Stimulated activated CD4-positive, alpha-beta T cell treated with anti-CD3 and anti-CD28 coated beads, Interleukin-12 subunit alpha, Interleukin-12 subunit beta, amount 100 ng/mL, for 4 hours (primary cell): ENCODE measurements around the gene SUMF2.
"Not testable (repeated sequence)": the region's sequence is repeated elsewhere in the genome, so short reads cannot be mapped to it uniquely, and the experiment has no call there.

ENCODE experiments used
- DNase-seq: peaks from one replicate; pipeline ENCODE4 v3.0.0-alpha.2; 2020

Gene SUMF2

DNA sequence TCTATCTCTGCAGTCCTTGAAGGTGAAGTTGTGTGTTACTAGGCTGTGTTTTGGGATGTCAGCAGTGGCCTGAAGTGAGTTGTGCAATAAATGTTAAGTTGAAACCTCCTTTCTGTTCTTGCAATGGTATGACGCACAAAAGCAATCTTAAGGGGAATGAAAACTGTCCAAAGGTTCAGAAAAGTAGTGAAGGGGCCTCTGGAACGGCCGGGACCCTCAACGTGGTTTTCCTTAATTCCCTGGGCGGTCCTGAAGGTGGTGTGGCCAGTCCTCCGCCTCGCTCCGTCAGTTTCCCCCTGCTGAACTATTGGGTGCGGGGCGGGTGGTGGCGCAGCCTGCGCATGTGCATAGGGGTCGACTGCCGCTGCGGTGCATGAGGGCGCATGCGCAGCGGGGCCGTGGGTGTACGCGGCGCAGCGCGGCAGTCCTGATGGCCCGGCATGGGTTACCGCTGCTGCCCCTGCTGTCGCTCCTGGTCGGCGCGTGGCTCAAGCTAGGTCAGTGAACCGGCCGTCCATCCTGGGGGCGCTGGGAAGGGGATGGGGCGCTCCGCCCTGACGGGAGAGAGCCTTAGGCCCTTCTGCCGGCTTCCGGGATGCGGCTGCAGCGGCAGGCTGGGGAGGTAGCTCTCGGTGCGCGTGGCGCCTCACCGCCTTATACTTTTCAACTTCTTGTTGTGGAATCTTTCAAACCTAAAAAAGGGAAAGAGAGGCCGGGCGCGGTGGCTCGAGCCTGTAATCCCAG lies at the start of gene SUMF2:
SUMF2 (plus strand) TSS at position 405 of the 744 bp plus-strand sequence; CDS start at position 431, 26 bp downstream.
- peak; percentile 91 for DNase-seq

DNA sequence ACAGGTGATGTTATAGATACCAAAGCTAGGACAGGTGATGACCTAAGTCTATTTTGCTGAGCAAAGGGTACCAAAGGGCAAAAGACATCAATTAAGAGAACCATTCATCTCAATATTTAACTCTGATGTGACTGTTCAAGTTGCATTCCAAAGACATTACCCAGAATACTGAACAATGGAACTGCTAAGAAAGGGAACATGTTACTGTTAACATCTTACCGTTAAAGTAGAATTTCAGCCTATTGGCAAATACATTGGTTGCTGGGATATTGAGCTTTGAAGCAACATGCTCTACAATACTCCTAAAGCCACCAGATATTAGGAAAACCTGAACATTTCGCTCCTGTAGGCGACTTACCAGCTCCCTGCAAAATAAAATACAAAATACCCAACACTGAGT lies 47.1 kb upstream of the SUMF2 start:
- not testable (repeated sequence) for DNase-seq

DNA sequence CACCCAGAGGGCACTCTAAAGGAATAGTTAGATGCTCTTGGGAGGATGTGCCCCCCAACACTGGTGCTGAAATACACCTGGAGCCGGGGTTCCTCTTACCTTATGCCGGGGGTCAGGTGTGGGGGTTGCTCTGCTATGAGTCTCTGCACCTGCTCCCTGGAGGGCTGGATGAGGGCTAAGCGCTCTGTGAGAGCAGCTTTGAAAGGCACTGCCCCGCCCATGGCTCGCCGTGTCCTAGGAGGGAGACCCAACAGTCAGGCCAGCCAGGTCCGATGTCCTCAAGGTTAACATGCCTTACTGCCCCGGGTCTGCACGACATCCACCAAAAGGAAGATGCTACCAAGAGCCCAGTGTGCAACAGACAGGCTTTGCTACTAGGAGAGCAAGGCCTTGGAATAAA lies 44.6 kb upstream of the SUMF2 start:
- no peak for DNase-seq

DNA sequence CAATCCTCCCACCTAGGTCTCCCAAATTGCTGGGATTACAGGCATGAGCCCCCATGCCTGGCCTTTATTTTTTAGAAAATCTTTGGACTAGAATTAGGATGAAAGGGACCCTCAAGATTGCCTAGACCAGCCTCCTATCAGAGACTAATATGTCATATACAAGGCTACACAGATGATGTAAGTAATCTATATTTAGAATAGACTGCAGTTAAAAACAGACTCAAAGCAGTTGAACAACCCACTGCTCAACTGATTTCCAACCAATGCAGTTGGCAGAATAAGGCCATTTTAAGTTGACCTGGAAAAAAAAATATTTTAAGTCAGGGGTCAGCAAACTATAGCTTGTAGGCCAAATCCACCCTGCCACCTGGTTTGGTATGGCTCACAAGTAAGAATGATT lies 40.6 kb upstream of the SUMF2 start:
- no peak for DNase-seq

DNA sequence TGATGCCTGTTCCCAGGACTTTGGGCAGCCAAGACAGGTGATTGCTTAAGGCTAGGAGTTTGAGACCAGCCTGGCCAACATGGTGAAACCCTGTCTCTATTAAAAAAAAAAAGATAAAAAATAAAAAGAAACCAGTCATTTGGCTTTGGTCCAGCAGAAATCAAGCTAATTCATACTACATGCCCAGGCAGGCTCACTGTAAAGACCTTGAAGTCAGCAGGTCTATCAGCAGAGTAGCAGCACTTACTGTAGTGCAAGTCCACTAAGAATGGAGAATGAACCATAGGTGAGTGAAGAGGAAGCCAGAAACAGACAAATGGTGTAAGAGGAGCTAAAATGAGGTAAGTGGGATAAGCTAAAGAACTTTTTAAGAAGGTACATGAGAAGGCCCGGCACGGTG lies 37.5 kb upstream of the SUMF2 start:
- DNase-seq = no peak

DNA sequence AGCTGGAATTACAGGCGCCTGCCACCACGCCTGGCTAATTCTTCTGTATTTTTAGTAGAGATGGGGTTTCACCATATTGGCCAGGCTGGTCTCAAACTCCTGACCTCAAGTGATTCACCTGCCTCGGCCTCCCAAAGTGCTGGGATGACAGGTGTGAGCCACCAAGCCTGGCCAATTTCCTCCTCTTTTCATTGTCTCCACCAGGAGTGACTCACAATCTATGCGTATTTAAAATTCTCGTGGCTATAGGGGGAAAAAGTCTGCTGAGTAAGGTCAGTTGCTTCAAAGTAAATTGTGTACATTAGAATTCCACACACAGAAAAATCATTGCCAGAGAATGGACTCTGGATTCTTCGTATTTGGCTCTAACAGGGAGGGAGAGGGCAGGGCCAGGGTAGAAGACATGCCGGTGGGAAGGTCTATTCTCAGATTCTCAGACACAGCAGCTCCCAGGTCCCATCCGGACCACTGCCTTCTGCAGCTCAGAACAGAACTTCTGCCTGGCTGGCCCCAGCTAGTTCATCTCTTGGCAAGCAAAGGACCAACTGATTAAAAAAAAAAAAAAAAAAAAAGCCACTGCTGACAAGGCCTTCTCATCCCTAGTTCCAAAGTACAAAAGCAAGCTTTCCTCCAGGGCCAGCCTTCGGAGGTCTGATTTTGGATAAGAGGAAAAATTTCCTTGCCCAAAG lies 35.0 kb upstream of the SUMF2 start:
- DNase-seq = no peak

DNA sequence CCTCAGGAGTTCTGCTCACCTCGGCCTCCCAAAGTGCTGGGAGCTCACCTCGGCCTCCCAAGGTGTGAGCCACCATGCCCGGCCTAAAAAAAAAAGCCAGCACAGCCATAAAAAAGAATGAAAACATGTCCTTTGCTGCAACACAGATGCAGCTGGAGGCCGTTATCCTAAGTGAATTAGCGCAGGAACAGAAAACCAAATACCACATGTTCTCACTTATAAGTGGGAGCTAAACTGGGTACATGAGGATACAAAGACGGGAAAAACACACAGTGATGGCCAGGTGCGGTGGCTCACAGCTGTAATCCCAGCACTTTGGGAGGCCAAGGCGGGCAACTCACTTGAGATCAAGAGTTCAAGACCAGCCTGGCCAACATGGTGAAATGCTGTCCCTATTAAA lies 33.7 kb upstream of the SUMF2 start:
- DNase-seq = no peak

DNA sequence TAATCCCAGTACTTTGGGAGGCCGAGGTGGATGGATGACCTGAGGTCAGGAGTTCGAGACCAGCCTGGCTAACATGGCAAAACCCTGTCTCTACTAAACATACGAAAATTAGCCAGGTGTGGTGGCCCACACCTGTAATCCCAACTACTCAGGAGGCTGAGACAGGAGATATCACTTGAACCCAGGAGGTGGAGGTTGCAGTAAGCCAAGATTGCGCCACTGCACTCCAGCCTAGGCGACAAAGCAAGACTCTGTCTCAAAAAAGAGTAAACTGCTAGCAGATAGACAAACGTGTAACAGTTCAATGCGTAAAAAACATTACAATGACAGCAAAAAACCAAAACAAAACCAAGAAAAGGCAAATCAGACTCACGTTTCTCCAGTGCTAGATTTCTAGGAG lies 32.5 kb upstream of the SUMF2 start:
- not testable (repeated sequence) for DNase-seq

DNA sequence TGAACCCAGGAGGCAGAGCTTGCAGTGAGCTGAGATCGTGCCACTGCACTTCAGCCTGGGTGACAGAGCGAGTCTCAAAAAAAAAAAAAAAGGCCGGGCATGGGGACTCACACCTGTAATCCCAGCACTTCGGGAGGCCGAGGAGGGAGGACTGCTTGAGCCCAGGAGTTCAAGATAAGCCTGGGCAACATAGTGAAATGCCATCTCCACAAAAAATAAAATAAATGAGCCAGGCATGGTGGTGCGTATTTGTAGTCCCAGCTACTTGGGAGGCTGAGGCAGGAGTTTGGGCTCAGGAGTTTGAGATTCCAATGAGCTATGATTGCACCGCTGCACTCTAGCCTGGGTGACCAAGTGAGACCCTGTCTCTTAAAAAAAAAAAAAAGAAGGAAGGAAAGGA lies 31.5 kb upstream of the SUMF2 start:
- not testable (repeated sequence) for DNase-seq

DNA sequence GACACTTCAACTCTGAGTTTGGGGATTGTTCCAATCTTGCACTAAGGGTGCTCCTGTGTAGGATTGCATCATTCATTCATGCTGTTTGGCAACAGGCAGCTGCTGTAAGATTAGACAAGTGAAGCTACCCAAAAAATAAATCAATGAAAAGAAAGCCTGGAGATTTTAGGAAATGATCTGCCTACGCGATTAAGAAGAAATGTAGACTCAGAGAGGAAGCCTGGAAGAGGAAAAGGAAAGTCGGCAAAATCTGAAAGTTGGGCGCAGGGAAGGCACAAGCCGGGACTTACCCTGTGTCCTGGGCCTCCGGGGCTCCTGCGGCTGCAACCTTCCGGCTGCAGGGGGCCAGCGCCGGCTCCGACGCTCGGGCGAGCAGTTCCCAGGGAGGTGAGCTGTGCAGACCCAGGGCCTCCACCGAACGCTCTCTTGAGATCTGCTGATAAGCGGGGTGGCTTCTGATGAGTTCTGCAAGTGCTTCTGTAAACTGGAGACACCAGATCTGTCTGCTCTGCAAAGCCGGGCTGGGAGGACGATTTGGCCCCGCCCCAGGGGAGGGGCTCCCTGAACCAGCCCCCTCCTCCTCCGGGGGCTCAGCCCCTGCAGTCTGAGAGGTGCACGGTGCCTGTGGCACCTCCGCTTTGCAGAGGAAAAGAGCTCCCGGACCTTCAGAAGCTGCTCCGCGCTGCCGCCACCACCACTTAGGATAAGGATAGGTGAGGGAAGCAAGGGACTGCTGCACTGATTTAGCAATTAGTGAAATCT lies 30.2 kb upstream of the SUMF2 start:
- peak; percentile 63 for DNase-seq

DNA sequence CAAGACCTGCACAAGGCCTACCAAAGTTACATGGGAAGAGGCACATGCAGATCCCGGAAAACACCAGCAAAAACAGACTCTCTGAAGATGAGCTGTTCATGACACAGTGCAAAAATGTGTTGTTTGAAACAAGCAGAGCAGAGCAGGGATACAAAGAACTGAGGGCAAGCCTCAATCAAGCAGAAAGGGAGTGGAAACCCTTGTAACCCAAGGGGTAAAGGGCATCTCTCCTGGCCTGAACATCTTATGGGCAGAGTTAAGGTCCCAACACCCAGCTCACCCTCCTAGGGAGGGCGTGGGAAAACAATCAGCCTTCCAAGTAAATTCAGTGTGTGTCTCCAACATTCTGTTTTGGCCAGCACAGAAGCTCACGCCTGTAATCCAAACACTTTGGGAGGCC lies 23.4 kb upstream of the SUMF2 start:
- no peak for DNase-seq

DNA sequence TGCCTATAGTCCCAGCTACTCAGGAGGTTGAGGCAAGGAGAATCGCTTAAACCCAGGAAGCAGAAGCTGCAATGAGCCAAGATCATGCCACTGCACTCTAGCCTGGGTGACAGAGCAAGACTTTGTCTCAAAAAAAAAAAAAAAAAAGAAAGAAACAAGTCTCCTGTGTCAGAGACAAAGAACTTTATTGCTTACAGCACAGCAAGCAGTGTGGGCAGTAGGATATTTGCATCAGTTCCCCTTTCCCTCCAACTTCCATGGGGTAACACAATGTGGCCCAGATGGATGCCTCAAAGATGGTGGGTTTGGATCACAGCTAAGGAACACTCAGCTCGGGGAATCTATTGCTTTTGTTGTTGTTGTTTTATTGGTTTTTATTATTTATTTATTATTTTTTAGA lies 18.3 kb upstream of the SUMF2 start:
- not testable (repeated sequence) for DNase-seq

DNA sequence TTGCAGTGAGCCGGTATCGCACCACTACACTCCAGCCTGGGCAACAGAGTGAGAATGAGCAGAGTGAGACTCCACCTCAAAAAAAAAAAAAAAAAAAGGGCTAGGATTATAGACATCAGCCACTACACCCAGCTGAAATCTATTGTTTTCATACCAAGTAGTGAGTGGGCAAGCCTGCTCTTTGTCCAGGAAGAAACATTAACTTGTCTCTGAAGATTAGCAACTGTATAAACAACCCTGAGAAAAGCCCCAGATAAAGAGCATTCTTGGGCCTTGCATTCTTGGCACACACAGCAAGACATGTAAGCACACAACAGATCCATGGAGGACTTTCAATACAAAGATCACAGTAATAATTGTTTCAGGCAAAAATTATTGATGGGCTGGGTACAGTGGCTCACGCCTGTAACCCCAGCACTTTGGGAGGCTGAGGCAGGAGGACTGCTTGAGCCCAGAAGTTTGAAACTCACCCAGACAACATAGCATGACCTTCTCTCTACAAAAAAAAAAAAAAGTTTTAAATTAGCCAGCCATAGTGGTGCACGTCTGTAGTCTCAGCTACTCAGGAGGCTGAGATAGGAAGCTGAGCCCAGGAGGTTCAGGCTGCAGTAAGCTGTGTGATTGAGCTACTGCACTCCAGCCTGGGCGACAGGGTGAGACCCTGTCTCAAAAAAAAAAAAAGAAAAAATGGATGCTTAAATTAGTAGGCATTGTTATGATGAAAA lies 17.2 kb upstream of the SUMF2 start:
- DNase-seq = no peak

DNA sequence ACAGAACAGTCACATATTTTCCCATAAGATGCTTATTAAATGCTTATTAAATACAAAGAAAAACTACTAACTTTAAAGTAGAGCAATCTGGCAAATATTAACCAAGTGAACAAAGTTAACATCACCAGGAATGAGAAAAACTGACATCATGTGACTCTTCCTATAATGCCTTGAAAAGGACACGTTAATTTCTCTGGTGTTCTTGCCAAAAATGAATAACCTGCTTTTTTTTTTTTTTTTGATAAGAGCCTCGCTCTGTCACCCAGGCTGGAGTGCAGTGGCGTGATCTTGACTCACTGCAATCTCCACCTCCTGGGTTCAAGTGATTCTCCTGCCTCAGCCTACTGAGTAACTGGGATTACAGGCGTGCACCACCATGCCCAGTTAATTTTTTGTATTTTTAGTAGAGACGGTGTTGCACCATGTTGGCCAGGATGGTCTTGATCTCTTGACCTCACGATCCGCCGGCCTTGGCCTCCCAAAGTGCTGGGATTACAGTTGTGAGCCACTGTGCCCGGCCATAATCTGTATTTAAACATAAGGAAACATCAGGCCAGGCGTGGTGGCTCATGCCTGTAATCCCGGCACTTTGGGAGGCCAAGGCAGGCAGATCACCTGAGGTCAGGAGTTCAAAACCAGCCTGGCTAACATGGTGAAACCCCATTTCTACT lies 16.5 kb upstream of the SUMF2 start:
- DNase-seq = not testable (repeated sequence)

DNA sequence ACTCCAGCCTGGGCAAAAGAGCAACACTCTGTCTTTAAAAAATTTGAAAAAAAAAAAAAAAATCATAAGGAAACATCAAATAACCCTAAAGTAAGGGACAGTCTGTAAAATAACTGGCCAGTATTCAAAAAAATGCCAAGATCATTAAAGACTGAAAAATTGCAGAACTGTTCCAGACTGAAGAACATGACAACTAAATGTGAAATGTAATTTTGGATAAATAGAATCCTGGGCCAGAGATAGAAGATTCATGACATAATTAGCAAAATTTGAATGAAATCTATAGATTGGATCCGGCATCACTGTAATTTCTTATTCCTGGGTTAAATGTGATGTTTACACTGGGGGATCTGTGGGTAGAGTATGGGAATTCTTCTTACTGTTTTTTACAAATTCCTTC lies 15.8 kb upstream of the SUMF2 start:
- no peak for DNase-seq

DNA sequence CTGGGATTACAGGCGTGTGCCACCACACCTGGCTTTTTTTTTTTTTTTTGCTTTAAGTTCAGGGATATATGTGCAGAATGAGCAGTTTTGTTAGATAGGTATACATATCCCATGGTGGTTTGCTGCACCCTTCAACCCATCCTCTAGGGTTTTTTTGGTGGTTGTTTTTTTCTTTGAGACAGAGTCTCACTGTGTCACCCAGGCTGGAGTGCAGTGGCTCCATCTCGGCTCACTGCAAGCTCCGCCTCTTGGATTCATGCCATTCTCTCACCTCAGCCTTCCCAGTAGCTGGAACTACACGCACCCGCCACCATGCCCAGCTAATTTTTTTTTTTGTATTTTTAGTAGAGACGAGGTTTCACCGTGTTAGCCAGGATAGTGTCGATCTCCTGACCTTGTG lies 15.3 kb upstream of the SUMF2 start:
- not testable (repeated sequence) for DNase-seq

DNA sequence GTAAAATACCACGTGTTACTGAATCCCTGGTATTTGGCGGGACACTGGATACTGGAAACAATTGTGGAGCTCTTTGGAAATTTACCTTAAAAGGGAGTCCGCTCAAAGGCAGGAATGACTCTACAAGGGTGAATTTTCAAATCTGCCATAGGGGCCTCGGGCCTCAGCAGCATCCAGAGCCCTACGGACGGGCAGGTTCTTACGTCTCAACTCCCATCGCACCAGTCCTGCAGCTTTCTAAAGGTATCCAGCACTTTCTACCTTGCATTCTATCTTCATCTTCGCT lies 13.1 kb upstream of the SUMF2 start:
- DNase-seq = no peak

DNA sequence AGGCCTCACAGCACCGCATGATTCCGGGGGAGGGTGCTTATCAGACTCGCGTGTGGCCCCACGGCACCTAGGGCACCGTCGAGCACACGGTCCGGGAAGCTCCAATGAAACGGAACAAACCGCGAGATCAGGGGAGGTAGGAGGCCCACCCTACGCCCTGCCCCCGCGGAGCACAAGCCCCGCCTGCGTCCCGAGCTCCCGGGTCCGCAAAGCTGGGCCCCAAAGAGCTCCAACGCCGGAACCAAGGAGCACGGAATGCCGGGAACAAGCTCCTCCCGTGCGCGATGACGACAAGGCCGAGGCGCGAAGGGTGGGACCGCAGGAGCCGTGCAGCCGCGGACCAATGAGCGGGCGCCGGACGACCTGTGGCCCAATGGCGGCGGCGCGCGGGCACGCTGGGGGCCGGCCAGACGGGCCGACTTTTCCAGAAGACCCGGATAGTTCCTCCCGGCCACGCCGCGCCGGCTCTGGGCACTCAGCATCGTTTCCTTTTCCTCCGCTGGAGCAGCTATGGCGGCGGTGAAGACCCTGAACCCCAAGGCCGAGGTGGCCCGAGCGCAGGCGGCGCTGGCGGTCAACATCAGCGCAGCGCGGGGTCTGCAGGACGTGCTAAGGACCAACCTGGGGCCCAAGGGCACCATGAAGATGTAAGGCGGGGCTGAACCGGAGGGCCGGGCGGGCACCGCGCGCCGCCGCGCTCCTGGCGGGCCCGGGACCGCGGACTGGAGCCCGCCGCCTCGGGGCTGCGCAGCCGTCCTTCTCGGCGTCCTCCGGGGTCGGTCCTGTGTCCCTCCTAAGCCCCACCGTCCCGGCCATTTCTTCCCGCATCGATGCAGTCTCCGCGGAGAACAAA lies 12.5 kb upstream of the SUMF2 start, which contains the start of the genes CCT6A and PSPH:
CCT6A (plus strand) TSS at position 427 of the 853 bp plus-strand sequence; CDS start at position 511, 84 bp downstream.
PSPH (minus strand) TSS at position 106 of the 853 bp plus-strand sequence. CDS start 30,232 bp downstream, outside the sequence.
- DNase-seq = peak; percentile 94

DNA sequence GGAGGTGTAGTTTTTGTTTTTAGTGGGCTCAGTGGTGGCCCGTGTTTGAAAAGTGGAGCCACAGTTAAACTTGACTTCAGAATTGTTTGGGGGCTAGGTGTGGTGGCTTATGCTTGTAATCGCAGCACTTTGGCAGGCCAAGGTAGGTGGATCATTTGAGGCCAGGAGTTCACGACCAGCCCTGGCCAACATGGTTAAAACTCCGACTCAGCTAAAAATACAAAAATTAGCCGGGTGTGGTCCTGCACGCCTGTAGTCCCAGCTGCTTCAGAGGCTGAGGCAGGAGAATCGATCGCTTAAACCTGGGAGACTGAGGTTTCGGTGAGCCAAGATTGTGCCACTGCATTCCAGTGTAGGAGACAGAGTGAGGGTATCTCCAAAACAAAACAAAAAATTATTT lies 10.7 kb upstream of the SUMF2 start:
- no peak for DNase-seq

DNA sequence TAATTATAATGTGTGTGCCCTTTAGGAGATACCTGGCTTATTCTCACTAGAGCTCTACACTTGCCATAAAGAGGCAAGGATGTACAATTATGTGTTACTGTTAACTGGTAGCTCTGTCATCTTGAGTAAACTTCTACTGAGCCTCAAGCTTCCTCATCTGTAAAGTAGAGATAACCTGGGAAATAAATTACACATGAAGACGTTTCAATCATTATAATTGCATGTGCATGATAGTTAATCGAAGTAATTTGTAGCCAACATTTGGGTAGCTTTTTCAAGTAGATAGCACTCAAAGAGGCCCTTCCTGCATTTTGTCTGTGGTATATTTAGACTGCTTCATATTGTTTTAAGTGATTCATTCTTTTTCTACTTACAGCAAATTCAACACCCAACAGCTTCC lies 10.1 kb upstream of the SUMF2 start:
- no peak for DNase-seq

DNA sequence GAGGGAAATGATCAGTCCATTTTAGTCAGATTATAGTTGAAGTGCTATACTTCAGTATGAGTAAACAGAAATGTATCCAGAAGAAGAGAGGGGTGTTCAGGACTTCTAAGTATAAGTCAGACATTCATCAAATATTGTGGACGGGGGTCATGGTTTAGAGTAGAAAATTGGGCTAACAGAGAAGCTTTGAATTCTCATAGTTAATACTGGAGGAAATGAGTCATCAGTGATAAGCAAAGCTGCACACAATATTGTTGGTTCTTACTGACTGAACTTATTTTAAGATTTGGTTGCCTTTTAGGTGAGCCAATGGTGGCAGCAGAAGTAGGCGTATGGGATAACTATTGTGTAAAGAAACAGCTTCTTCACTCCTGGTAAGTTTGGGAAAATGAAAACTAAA lies 1.7 kb upstream of the SUMF2 start:
- DNase-seq = no peak

DNA sequence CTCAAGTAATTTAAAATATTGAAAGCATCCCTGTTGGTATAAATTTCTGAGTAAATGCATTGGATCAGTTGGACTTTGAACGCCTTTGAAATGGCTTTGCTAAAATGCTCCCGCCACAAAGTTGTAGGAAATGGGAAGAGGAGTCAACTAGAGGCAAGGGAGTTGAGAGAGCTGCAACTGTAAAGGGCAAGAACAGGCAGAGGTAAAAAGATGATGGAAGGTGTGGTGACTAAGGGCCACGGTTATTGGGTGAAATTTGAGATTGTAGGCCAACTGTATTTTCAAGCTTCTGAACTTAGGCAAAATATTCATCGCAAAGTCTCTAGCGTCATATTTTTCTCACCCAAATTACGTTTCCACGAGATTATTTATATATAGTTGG lies 595 bp upstream of the SUMF2 start:
- DNase-seq = no peak
